SIG-M5 treated with dmso at 0.1 percent for 504 hours (cell line): ENCODE results near the gene ALDH1A2.
"Not testable (repeated sequence)": the region's sequence is repeated elsewhere in the genome, so short reads cannot be mapped to it uniquely, and the experiment has no call there.

Experiments used
- DNase-seq: peaks from one replicate; lab custom pipeline; 2025; ENCODE audit not compliant: unreplicated experiment; lab: John Stamatoyannopoulos, UW

The ALDH1A2 gene

DNA sequence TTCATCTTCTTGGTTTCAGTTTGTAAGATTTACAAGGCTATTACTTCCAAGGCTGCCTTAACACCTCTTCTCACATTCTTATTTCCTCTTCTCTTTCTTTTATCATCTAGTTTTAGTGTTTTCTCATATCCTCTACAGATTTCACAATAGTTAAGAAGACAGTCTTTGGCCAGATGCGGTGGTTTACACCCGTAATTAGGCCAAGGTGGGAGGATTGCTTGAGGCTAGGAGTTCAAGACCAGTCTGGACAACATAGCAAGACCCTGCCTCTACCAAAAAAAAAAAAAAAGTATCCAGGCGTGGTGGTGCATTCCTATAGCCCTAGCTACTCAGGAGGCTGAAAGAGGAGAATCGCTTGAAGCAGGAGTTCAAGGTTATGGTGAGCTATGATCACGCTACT, 3.5 kb upstream of the ALDH1A2 start:
- DNase-seq, result no peak

GRCh38 chr15:58066042-58066867, 744 bp upstream of the ALDH1A2 start:
- no peak for DNase-seq

DNA sequence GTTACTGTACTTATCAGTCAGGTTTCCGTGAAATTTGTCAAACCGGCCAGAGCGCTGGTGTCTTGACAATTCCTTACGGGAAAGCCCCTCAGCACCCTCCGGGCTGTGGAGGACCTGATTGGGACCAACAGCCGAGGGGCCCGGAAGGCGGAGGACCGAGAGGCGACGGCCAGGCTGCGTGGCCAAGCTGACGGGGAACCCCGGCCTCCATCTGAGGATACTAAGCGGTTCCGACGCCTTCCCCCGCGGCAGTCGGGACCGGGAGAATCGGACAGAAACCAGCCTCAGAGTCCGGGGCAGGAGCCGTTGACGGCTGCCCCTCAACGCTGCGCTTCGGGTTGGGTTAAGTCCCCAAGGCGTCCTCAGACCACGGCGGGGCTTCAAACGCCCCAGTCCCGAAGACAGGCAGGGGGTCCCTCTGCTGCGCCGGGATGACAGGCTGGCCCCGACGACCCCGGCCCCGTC, 499 bp downstream of the ALDH1A2 start:
- no peak for DNase-seq

DNA sequence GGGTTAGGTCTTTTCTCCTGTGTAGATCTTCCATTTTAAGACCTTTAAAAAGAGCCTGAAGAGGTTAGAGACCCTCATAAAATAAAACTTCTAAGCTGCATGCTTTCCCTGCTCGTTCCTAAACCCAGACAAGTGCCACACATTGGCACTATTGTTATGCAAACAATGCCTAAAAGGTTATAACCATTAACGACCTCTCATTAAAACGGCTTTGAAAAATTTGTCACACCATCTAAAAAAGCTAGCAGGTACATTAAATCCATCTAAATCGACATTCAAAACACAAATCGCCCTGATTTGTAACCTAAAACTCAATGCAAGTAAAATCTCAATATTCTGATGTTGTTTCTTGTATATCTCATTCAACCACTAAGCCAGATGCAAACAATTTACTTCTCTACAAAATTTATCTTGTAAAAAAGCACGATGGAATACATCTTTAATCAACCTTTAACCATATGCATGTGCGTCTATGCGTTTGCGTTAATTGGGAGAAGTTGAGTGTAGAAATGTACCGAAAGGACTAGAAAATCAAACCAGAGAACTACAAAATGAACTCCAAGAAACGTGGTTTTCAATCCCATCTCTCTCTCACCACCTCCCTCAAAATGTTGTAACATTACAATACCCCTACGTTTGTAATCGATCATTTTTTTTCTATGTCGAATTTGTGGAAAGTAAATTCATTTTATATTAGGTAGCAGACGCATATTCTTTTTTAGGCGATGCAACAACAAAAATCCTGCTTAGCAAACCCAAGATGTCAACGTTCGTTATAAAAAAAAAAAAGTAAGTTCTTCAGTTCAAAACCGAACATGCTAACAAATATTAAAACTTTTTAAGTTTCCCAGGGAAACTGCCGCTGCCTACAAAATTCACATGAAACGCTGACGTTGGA, 1.2 kb downstream of the ALDH1A2 start:
- no peak for DNase-seq

DNA sequence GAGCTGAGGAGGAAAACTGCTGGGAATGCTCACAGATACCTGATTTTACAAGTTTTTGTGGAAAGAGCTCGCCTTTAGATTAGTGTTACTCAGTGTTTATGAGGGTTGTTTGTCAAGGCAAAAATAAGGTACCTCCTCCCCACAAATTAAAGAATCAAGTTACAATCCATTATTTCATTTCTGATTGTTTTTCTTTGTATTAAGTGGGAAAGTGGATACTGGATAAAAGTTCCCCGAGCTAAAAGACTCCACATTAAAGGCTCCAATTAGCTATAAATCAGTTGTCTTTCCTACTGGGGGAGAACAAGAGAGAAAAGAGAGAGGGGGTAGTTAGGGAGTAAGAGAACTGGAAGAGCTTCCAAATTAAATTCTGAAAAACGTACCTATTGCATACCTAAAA, 1.9 kb downstream of the ALDH1A2 start:
- no peak for DNase-seq

- no peak for DNase-seq
These were observed 2.5 kb downstream of the ALDH1A2 start for GRCh38 chr15:58062983-58063382.

DNA sequence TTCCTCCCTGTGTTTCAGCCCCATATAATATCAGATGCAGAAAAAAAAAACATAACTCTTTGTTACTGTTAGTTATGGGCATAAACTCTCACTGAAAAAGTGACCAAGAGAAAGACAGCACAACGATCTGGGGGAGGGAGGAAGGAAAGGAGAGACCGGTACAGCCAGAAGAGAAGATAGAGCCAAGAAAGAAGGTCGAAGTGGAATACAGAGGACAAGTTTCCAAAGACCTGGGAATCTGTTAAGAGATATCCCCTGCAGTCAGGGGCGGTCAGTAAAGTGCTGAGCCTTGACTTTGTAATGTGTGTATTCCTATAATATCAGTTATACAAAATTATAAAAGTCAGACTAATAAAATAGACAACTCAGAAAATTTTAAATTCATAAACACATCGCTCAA, 3.3 kb downstream of the ALDH1A2 start:
- no peak for DNase-seq

DNA sequence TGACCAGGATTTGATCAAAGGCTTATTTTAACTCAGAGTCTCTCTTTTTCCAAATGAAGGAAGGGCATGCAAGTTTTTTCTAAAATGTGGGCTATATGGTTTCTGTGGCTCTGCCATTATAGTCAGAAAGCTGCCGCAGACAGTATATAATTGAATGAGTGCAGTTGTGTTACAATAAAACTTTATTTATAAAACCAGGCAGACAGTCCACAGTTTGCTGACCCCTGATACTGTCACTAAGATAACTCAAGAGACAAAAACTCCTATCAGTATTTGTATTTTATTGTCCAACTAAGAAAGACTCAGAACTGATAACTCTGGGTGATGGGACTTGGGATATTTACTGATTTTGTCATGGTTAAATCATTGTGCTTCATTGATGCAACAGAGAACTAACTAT, 4.9 kb downstream of the ALDH1A2 start:
- no peak for DNase-seq

DNA sequence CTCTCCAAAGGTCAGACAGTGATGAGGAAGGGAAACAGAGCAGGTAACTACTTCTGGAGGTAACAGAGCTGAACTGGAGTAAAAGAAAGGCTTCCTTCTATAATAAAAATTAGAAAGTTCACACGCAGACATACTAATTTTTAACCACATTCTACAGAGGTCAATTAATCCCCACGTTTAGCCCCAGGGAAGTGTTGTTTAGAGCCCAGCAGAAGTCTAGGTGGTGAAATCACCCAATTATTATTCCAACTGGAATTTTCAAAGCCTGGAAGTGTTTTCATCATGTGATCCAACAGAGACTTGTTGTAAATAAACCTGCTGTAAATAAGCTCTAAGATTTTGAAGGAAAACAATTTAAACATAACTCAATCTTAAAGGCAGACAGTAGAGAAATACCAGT, 6.8 kb downstream of the ALDH1A2 start:
- DNase-seq, result no peak

GRCh38 chr15:58058073-58058472, 7.4 kb downstream of the ALDH1A2 start:
- DNase-seq, result no peak

DNA sequence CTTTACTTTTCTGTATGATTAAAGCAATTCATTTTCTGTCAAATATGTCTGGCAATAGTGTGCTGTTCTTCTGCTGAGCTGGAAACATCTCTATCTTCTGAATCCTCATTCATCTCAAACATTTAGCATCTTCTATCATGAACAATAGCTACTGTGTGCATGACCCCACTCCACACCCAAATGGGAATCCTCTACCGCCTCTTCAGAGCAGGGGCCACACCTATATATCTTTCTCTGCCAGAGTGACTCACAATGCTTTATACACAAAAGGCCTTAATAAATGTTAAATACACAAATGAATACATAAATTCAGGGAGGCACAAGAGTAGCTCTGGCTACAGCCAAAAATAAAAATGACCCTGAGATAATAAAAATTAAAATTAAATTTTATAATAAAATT, 8.0 kb downstream of the ALDH1A2 start:
- DNase-seq, result no peak

DNA sequence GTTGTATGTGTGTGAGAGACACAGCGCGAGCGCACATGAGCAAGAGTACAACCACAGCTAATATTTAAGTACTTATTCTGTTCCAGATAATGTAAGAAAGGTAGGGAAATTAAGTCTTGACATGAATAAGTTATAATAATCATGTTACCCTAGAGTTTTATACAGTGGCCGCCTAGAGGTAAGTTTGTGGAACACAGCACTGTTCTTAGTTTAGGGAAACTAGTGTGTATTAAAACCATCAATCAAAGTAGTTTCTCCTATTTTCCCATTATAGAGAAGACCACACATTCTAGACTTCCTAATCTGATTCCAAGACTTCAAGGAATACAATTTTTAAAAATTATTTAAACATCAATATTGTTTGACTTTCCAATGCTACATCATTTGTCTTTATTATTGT, 9.5 kb downstream of the ALDH1A2 start:
- DNase-seq, result no peak

GRCh38 chr15:58053315-58054153, 12.0 kb downstream of the ALDH1A2 start:
- no peak for DNase-seq

- no peak for DNase-seq
These were observed 13.2 kb downstream of the ALDH1A2 start for GRCh38 chr15:58052334-58052733.

GRCh38 chr15:58049520-58050227, 15.8 kb downstream of the ALDH1A2 start:
- DNase-seq, result no peak

DNA sequence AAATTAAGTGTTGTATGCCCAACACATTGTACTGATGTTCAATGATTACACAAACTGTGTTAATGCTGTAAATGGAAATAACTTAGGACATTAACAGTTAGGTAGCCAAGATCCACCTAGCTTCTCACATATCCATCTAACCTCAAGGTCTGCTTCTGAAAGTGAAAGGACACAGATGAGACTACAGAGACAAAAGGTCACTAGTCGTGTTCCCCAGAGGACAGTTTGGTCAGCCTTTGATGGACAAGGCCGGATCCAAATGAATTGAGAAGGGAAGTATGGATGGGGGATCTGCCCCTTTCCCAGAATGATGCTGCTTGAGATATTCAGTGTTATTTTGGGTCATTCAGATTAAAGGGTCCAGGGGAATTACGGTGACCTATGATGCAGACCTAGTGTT, 17.2 kb downstream of the ALDH1A2 start:
- no peak for DNase-seq

DNA sequence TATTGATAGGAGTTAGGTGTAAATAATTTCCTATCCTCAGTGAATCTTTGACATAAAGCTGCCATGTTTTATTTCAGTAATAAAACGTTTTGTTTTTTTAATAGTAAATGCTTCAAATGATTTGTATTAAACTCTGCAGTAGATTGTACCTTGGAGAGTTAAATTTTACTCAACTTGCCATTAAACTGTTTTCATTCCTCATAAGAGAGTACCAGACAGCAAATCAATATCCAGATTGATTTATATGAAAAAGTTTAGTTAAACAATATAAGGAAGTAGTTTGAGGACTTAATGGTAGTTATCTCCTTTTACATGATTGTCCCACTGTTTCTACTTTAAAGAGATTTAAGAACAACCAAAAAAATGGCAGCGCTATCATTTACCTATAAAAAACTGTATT, 18.4 kb downstream of the ALDH1A2 start:
- DNase-seq, result no peak

GRCh38 chr15:58046467-58046866, 19.0 kb downstream of the ALDH1A2 start:
- DNase-seq, result no peak

GRCh38 chr15:58045376-58045775, 20.1 kb downstream of the ALDH1A2 start:
- DNase-seq, result not testable (repeated sequence)

DNA sequence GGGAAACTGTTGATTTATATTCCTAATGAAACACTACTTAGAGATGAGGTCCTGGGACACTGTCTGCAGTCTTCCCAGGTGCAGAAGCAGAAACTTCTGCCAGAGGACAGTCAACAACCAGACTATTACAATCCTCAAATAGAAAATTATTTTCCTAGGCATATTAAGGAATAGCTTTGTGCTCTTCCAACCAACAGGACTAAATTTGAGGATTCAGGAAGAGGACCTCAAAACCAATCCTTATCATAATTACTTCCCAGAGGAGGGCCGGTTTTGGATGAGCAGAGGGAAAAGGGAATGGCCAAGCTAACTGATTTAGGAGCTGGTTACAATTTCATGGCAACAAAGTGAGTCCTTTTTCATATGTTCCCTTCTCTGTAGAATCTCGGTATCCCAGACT, 21.0 kb downstream of the ALDH1A2 start:
- DNase-seq, result no peak
